A673 (cell line): ENCODE results near the gene SSPN. TPM values are rescaled to one million over a fixed set of nuclear protein-coding genes. Genes with fewer than 3 reads are reported as not detected.

ENCODE experiments used
- BruUV-seq: library from RNA; stranded (reverse); fragments of 400-500 nt; replicated peaks from 2 replicates; lab custom pipeline; 2021; lab: Mats Ljungman, UMichigan
- CTCF ChIA-PET: fragments of 300-600 bp; sonication (Branson Sonifier 250); formaldehyde crosslinking; loops from one replicate; lab custom pipeline; 2022; ENCODE audit warnings: antibody characterized with exemption; lab: Charles Lee
- POLR2A ChIA-PET: fragments of 300-600 bp; sonication (Branson Sonifier 250); formaldehyde crosslinking; loops from one replicate; lab custom pipeline; 2022; ENCODE audit warnings: antibody characterized with exemption; ENCODE audit not compliant: low non-redundant PET; lab: Charles Lee
- DNase-seq: peaks from one replicate; pipeline ENCODE4 v3.0.0-alpha.2; 2015; ENCODE audit warnings: low spot score
- H3K27ac ChIP-seq: fragments of 200-600 bp; sonication (generic); 2 replicates; pipeline ENCODE4 v1.5.1; 2016; ENCODE audit warnings: mixed run types, low read depth, mild to moderate bottlenecking, mixed read lengths, antibody characterized with exemption, low read length; ENCODE audit not compliant: poor library complexity, severe bottlenecking
- H3K27me3 ChIP-seq: fragments of 200-600 bp; sonication (generic); replicated peaks from 2 replicates; pipeline ENCODE4 v1.6.1; 2017; ENCODE audit warnings: mixed run types, low read depth, mild to moderate bottlenecking, mixed read lengths, antibody characterized with exemption, low read length; ENCODE audit not compliant: insufficient read depth, poor library complexity
- H3K36me3 ChIP-seq: fragments of 200-600 bp; sonication (generic); 2 replicates; pipeline ENCODE4 v1.6.1; 2016; ENCODE audit warnings: mixed run types, mild to moderate bottlenecking, mixed read lengths, antibody characterized with exemption, low read length; ENCODE audit not compliant: insufficient read depth, poor library complexity, severe bottlenecking
- H3K4me1 ChIP-seq: fragments of 200-600 bp; sonication (generic); 2 replicates; pipeline ENCODE4 v1.6.1; 2017; ENCODE audit warnings: mixed run types, mild to moderate bottlenecking, mixed read lengths, antibody characterized with exemption, low read length; ENCODE audit not compliant: insufficient read depth, poor library complexity, severe bottlenecking
- H3K4me3 ChIP-seq: fragments of 200-600 bp; sonication (generic); 2 replicates; pipeline ENCODE4 v1.5.1; 2016; ENCODE audit warnings: low read depth, mixed run types, mild to moderate bottlenecking, mixed read lengths, low read length; ENCODE audit not compliant: poor library complexity, severe bottlenecking
- H3K9me3 ChIP-seq: fragments of 200-600 bp; sonication (generic); 2 replicates; pipeline ENCODE4 v1.6.1; 2016; ENCODE audit warnings: mixed run types, low read depth, mild to moderate bottlenecking, mixed read lengths, antibody characterized with exemption, low read length; ENCODE audit not compliant: poor library complexity, severe bottlenecking
- EZH2 ChIP-seq: fragments of 200-600 bp; sonication (generic); IDR thresholded peaks from 2 replicates; pipeline ENCODE4 v1.6.1; 2017; ENCODE audit warnings: borderline replicate concordance, low read depth, mild to moderate bottlenecking, mixed read lengths, antibody characterized with exemption, low read length; ENCODE audit not compliant: poor library complexity, severe bottlenecking
- intact Hi-C: fragments of 100-400 bp; cut with micrococcal nuclease; formaldehyde crosslinking; loops from one replicate; pipeline ENCODE4 v1.10.0; 2022; ENCODE audit not compliant: unreplicated experiment
- total RNA-seq: library from RNA; stranded (reverse); gene quantifications from 2 replicates; pipeline ENCODE4 v1.2.3, GENCODE V29; 2021
- TF ChIP-seq, protein P1 (sequence below): fragments of 300-800, 200-600 bp; sonication (generic); conservative IDR thresholded peaks from 2 replicates; pipeline ENCODE4 v1.5.1; 2017; ENCODE audit warnings: low read depth, mild to moderate bottlenecking, antibody characterized with exemption, low read length, moderate library complexity, mixed read lengths

SSPN gene
- total RNA-seq, 1 experiment from 2014 or later, result 9.8 TPM

DNA sequence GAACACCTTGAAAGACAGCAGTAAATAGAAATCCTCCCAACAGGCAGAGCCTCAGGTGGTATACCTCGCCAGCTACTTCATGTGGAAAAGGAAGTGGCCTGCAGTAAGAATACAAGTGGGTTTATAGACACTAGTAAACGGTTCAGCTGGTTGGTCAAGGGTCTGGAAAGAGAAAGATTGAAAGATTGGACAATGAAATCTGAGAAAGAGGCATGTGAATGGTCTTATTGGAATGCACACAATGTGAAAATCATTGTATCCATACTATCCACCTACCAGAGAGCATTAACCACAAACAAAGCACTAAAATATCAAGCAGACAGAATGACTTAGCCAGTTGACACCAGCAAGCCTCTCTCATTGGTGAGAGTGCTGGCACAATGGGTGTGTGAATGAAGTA is 98.2 kb downstream of the SSPN start:
- Histone ChIP-seq H3K27ac (no peak overlapping the region), H3K4me1 (no peaks in the 10 kb centered on the region), H3K9me3 (no peaks in the 10 kb centered on the region), H3K36me3 (no peaks in the 10 kb centered on the region), H3K4me3 (no peak overlapping the region), H3K27me3 (no peaks in the 10 kb centered on the region)
- DNase-seq, result no peak
- POLR2A ChIA-PET, result no interaction called here
- CTCF ChIA-PET, result no interaction called here
- no peak for TF ChIP-seq EZH2
- TF ChIP-seq, protein P1, sequence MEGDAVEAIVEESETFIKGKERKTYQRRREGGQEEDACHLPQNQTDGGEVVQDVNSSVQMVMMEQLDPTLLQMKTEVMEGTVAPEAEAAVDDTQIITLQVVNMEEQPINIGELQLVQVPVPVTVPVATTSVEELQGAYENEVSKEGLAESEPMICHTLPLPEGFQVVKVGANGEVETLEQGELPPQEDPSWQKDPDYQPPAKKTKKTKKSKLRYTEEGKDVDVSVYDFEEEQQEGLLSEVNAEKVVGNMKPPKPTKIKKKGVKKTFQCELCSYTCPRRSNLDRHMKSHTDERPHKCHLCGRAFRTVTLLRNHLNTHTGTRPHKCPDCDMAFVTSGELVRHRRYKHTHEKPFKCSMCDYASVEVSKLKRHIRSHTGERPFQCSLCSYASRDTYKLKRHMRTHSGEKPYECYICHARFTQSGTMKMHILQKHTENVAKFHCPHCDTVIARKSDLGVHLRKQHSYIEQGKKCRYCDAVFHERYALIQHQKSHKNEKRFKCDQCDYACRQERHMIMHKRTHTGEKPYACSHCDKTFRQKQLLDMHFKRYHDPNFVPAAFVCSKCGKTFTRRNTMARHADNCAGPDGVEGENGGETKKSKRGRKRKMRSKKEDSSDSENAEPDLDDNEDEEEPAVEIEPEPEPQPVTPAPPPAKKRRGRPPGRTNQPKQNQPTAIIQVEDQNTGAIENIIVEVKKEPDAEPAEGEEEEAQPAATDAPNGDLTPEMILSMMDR, result no peak
- intact Hi-C loops, result no loop called here
- no TSS peak for BruUV-seq

DNA sequence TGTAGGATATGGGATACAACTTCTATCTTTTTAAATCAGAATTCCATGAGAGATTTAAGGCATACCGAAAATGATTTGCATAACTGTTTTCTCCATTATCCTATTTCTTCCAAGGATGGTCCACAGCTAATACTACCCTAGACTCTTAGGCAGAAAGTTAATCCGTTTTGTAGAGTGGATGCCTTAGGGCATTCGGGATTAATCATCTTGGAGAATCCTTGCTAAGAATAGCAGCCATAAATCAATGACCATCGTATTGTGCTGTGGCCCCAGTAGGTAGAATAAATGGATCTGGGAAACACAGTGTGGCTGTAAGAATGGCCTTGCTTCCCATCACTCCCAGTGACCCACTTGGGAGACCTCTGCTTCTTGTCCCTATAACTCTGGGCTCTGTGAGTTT is 99.6 kb downstream of the SSPN start:
- H3K4me1 ChIP-seq, result no peaks in the 10 kb centered on the region
- ChIA-PET CTCF (no interaction called here), POLR2A (no interaction called here)
- no peak for DNase-seq
- H3K36me3 ChIP-seq, result no peaks in the 10 kb centered on the region
- intact Hi-C loops, result no loop called here
- no peaks in the 10 kb centered on the region for H3K9me3 ChIP-seq
- H3K4me3 ChIP-seq, result no peak overlapping the region
- H3K27me3 ChIP-seq, result no peaks in the 10 kb centered on the region
- no TSS peak for BruUV-seq
- H3K27ac ChIP-seq, result no peak overlapping the region
- TF ChIP-seq, protein P1, result no peak
- no peak for TF ChIP-seq EZH2

DNA sequence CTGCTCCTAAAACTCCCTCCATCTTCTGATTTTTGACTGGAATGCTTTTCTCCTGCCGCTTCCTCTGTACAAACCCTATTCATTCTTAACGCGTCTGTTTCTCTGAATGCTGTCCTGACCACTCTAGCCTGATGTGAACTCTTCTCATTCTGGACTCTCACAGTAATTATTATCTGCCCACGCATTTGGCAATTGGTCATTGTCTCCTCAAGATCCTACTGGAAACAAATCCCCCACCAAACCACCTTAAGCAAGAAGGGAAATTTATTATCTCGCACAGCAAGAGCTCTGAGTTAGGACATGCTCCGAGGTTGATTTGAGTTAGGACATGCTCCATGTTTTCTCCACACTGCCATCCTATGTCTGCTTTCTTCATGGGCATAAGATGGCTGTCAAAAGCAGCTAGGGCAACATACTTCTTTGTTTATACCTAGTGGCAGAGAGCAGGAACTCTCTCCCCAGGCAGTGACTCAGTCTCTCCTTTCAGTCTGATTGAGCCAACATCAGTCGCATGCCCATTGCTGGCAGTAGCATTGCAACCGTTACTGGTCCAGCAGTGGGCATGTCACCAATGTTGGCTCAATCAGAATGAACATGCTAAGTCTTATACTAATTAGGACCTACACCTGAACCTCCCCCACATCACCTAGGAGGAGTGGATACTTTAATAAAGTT is 102.2 kb downstream of the SSPN start:
- Histone ChIP-seq H3K36me3 (no peaks in the 10 kb centered on the region), H3K4me1 (no peaks in the 10 kb centered on the region), H3K27me3 (no peaks in the 10 kb centered on the region), H3K27ac (no peak overlapping the region), H3K4me3 (no peak overlapping the region), H3K9me3 (no peaks in the 10 kb centered on the region)
- no TSS peak for BruUV-seq
- CTCF ChIA-PET, result interaction anchor here (0.6 kb wide), 1 partner anchor 326 kb away, joined by 3 read pairs; no protein-coding TSS in a partner anchor
- POLR2A ChIA-PET, result interaction anchor here (0.5 kb wide), 1 partner anchor 1990 kb away, joined by 4 read pairs; no protein-coding TSS in a partner anchor
- intact Hi-C loops, result no loop called here
- no peak for TF ChIP-seq EZH2
- TF ChIP-seq, protein P1, result no peak
- DNase-seq, result no peak
